Measurements from ENCODE around the gene CYRIA.

DNA sequence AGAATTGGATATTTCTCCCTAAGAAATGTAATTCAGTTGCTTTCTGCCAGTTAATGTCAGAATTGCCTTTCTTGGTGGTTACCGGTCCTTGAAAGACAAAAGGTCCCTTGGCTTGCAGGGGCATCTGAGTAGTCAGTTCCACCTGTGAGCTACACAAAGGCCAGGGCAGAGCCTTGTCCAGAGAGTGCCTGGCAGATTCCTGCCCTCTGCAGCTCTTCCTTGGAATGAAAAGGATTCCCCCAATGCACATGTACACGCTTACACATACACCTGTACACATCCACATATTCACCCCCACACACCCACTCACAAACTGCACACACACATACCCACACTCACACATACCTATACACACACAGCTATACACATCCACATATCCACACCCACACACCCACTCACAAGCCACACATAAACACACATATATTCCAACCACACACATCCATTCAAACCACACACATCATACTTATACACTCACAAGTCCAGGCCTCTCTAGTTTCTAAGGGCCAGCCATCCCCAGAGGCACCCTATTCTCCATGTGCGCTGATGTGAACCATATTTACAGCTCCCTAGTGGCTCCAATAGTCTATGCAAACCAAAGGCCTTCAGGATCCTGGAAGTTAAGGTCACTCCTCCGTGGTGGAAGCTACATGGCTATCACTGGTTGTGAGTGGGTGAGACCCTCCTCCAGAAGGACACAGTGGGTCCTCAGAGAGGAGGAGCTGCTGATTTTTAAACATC, 9.6 kb downstream of the CYRIA start:
- TF ChIP-seq, protein P1, sequence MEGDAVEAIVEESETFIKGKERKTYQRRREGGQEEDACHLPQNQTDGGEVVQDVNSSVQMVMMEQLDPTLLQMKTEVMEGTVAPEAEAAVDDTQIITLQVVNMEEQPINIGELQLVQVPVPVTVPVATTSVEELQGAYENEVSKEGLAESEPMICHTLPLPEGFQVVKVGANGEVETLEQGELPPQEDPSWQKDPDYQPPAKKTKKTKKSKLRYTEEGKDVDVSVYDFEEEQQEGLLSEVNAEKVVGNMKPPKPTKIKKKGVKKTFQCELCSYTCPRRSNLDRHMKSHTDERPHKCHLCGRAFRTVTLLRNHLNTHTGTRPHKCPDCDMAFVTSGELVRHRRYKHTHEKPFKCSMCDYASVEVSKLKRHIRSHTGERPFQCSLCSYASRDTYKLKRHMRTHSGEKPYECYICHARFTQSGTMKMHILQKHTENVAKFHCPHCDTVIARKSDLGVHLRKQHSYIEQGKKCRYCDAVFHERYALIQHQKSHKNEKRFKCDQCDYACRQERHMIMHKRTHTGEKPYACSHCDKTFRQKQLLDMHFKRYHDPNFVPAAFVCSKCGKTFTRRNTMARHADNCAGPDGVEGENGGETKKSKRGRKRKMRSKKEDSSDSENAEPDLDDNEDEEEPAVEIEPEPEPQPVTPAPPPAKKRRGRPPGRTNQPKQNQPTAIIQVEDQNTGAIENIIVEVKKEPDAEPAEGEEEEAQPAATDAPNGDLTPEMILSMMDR (IDR thresholded peaks at IDR 0.05), result no peak
- TF ChIP-seq POLR2AphosphoS5 (IDR thresholded peaks at IDR 0.05) (no peak), POLR2A (IDR thresholded peaks at IDR 0.05) (no peak)

Measured in suprapubic skin (tissue), 4 donors.